Measurements from ENCODE around the gene COL21A1. TPM values are rescaled to one million over a fixed set of nuclear protein-coding genes. Genes with fewer than 3 reads are reported as not detected.

The COL21A1 gene
- total RNA-seq, 1 donor from 2014 or later = 1.2 TPM

GRCh38 chr6:56087421-56087820 lies 160.0 kb downstream of the COL21A1 start:
- Mint-ChIP-seq H3K27ac (ENCODE audit: unreplicated experiment) (no peak overlapping the region), H3K4me1 (ENCODE audit: unreplicated experiment) (no peaks in the 10 kb centered on the region), H3K9me3 (ENCODE audit: unreplicated experiment) (no peaks in the 10 kb centered on the region), H3K4me3 (ENCODE audit: unreplicated experiment) (no peak overlapping the region), H3K36me3 (ENCODE audit: low read depth, unreplicated experiment) (no peaks in the 10 kb centered on the region), H3K27me3 (ENCODE audit: unreplicated experiment) (no peaks in the 10 kb centered on the region)
- TF ChIP-seq CTCF (IDR thresholded peaks at IDR 0.05; ENCODE audit: unreplicated experiment) = no peak
- DNase-seq (ENCODE audit: low spot score) = no peak

DNA sequence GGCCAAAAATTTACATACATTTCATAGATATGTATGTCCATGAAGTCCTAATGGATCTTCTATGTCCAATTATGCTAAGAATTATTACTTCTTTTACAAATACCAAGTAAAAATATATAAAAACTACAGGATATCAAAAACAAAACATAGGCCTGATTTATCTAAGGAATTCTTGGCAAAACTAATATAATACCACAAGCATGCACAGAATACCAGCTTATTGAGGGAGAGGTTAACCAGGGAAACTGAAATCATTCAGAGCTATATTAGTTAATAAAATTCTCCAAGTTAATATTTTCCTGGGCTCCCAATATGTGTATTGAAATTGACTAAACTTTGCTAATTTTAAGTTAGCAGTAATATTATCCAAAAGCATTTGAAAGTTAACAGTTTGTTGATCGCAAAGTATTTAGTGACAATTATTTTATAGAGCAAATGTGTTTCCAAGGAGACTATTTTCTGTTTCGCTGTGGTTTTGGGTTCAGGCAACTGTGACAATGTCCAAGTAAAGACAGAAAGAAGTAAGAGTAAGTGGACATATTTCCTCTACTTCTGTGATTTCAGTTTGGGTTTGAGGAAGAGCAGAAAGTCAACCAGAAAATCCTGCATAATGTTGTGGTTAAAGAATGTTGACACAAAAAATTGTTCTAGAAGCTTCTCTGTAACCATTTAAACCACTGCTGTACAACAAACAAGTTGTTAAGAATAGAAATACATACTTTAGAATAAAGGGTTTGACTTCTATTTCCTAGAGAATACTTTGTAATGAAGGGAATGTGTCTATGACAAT lies 167.4 kb downstream of the COL21A1 start:
- no peak for DNase-seq (ENCODE audit: low spot score)
- H3K27me3 Mint-ChIP-seq (ENCODE audit: unreplicated experiment) = no peaks in the 10 kb centered on the region
- TF ChIP-seq CTCF (IDR thresholded peaks at IDR 0.05; ENCODE audit: unreplicated experiment) = no peak
- no peaks in the 10 kb centered on the region for H3K9me3 Mint-ChIP-seq (ENCODE audit: unreplicated experiment)
- H3K27ac Mint-ChIP-seq (ENCODE audit: unreplicated experiment) = no peak overlapping the region
- no peaks in the 10 kb centered on the region for H3K4me1 Mint-ChIP-seq (ENCODE audit: unreplicated experiment)
- H3K4me3 Mint-ChIP-seq (ENCODE audit: unreplicated experiment) = no peak overlapping the region
- no peaks in the 10 kb centered on the region for H3K36me3 Mint-ChIP-seq (ENCODE audit: low read depth, unreplicated experiment)

DNA sequence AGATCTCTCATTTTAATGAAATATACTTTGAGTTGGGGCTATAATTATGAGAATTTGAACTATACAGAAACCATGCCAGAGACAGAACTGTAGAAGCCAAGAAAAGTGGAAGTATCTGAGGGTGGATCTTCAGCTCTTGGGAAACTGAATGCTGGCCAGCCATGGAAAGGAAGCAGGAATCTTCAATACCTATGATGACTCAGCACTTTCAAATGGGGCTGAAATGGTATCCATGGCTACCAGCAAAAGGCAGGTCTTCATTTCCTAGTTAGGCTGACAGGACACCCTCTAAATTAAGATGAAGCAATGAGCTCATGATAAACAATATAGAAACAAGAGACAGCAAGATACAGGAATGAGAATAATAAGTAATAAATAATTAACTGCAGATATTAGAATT lies 171.3 kb downstream of the COL21A1 start:
- no peaks in the 10 kb centered on the region for H3K36me3 Mint-ChIP-seq (ENCODE audit: low read depth, unreplicated experiment)
- no peak overlapping the region for H3K4me3 Mint-ChIP-seq (ENCODE audit: unreplicated experiment)
- no peak for TF ChIP-seq CTCF (IDR thresholded peaks at IDR 0.05; ENCODE audit: unreplicated experiment)
- H3K9me3 Mint-ChIP-seq (ENCODE audit: unreplicated experiment) = no peaks in the 10 kb centered on the region
- no peaks in the 10 kb centered on the region for H3K27me3 Mint-ChIP-seq (ENCODE audit: unreplicated experiment)
- H3K4me1 Mint-ChIP-seq (ENCODE audit: unreplicated experiment) = no peaks in the 10 kb centered on the region
- H3K27ac Mint-ChIP-seq (ENCODE audit: unreplicated experiment) = no peak overlapping the region
- no peak for DNase-seq (ENCODE audit: low spot score)

DNA sequence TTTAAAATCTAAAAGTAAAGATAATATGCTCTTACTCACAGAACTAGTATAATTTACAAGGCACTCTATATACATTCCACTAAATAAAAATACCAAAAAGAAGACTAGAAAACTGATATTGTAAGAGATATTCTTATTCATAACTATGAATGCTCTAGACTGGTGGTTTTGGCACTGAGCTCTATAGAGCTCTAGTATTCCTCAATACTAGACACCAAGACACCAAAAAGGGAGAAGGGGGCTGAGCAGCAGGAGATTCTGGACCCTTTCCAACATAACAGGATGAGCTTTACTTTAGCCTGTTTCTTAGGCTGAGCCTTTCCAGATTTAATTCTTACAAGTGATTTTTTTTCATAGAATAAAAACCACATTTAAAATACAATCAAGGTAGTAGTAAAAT lies 173.6 kb downstream of the COL21A1 start:
- H3K9me3 Mint-ChIP-seq (ENCODE audit: unreplicated experiment) = no peaks in the 10 kb centered on the region
- H3K4me3 Mint-ChIP-seq (ENCODE audit: unreplicated experiment) = no peak overlapping the region
- no peaks in the 10 kb centered on the region for H3K27me3 Mint-ChIP-seq (ENCODE audit: unreplicated experiment)
- no peaks in the 10 kb centered on the region for H3K36me3 Mint-ChIP-seq (ENCODE audit: low read depth, unreplicated experiment)
- no peak overlapping the region for H3K27ac Mint-ChIP-seq (ENCODE audit: unreplicated experiment)
- no peak for DNase-seq (ENCODE audit: low spot score)
- no peak for TF ChIP-seq CTCF (IDR thresholded peaks at IDR 0.05; ENCODE audit: unreplicated experiment)
- no peaks in the 10 kb centered on the region for H3K4me1 Mint-ChIP-seq (ENCODE audit: unreplicated experiment)

DNA sequence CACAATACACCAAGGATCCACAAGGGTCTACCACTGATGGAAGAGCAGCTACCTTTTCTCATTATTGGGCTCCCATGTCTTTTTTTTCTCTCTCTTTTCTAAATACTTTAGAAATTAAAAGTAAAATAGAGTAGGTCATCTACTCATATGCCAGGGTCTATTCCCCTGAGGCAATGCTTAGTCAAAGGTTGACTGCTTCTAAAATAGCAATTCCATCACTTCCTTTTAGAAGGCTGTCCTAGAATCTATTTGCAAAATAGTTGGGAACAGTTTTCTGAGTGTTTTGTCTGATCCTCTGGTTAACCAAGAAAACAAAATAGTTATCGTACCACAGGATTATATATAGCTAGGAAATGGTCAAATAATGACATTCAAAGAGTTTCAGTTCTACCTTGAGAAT lies 174.1 kb downstream of the COL21A1 start:
- no peaks in the 10 kb centered on the region for H3K36me3 Mint-ChIP-seq (ENCODE audit: low read depth, unreplicated experiment)
- no peak for TF ChIP-seq CTCF (IDR thresholded peaks at IDR 0.05; ENCODE audit: unreplicated experiment)
- no peak overlapping the region for H3K4me3 Mint-ChIP-seq (ENCODE audit: unreplicated experiment)
- DNase-seq (ENCODE audit: low spot score) = no peak
- no peak overlapping the region for H3K27ac Mint-ChIP-seq (ENCODE audit: unreplicated experiment)
- no peaks in the 10 kb centered on the region for H3K4me1 Mint-ChIP-seq (ENCODE audit: unreplicated experiment)
- H3K9me3 Mint-ChIP-seq (ENCODE audit: unreplicated experiment) = no peaks in the 10 kb centered on the region
- no peaks in the 10 kb centered on the region for H3K27me3 Mint-ChIP-seq (ENCODE audit: unreplicated experiment)

Data from endothelial cell (in vitro differentiated cells).